ENCODE data around the gene LRRC4C.

- no peak for TF ChIP-seq POLR2A (IDR thresholded peaks at IDR 0.05)
- TF ChIP-seq CTCF (IDR thresholded peaks at IDR 0.05) = no peak
Observed at GRCh38 chr11:41446566-41446965, 12.9 kb downstream of the LRRC4C start.

Data from Peyer's patch (tissue), 4 donors.